ENCODE measurements around the gene TSNAX. TPM values are rescaled to one million over a fixed set of nuclear protein-coding genes. Genes with fewer than 3 reads are reported as not detected.
A peak's percentile ranks its signal among the peaks of the same experiment; 100 is the strongest.

Gene TSNAX
- total and polyA plus RNA-seq, 4 donors = 32.5 to 55.6 (median 40.7) TPM

GRCh38 chr1:231515748-231516147 is 12.7 kb upstream of the TSNAX start:
- H3K27ac ChIP-seq (ENCODE audit: low read depth, low read length) = no peak overlapping the region
- H3K4me3 ChIP-seq (ENCODE audit: low read depth, low read length) = no peak overlapping the region
- H3K9me3 ChIP-seq (ENCODE audit: control insufficient read depth, insufficient read depth, low read length) = no peaks in the 10 kb centered on the region
- no peaks in the 10 kb centered on the region for H3K4me1 ChIP-seq (ENCODE audit: control insufficient read depth, insufficient read depth, low read length)
- peak in 1 of 6 donors; percentile 3 for DNase-seq (ENCODE audit: low read depth in 4 of 6, low spot score in 6 of 6)
- no CpG with 5 or more reads among the region's 2 CpGs for WGBS (ENCODE audit: insufficient coverage)
- H3K36me3 ChIP-seq (ENCODE audit: control insufficient read depth, insufficient read depth, low read length) = no peaks in the 10 kb centered on the region
- no peaks in the 10 kb centered on the region for H3K27me3 ChIP-seq (ENCODE audit: control insufficient read depth, insufficient read depth, low read length)

GRCh38 chr1:231517076-231517475 is 11.4 kb upstream of the TSNAX start:
- H3K27me3 ChIP-seq (ENCODE audit: control insufficient read depth, insufficient read depth, low read length) = no peaks in the 10 kb centered on the region
- no peaks in the 10 kb centered on the region for H3K9me3 ChIP-seq (ENCODE audit: control insufficient read depth, insufficient read depth, low read length)
- DNase-seq (ENCODE audit: low read depth in 4 of 6, low spot score in 6 of 6) = no peak
- no peak overlapping the region for H3K27ac ChIP-seq (ENCODE audit: low read depth, low read length)
- no peaks in the 10 kb centered on the region for H3K4me1 ChIP-seq (ENCODE audit: control insufficient read depth, insufficient read depth, low read length)
- WGBS (ENCODE audit: insufficient coverage) = 33% methylated on average over 1 of the region's 3 CpGs
- no peak overlapping the region for H3K4me3 ChIP-seq (ENCODE audit: low read depth, low read length)
- no peaks in the 10 kb centered on the region for H3K36me3 ChIP-seq (ENCODE audit: control insufficient read depth, insufficient read depth, low read length)

- no peaks in the 10 kb centered on the region for H3K9me3 ChIP-seq (ENCODE audit: control insufficient read depth, insufficient read depth, low read length)
- no peak overlapping the region for H3K4me3 ChIP-seq (ENCODE audit: low read depth, low read length)
- no peak for DNase-seq (ENCODE audit: low read depth in 4 of 6, low spot score in 6 of 6)
- H3K27me3 ChIP-seq (ENCODE audit: control insufficient read depth, insufficient read depth, low read length) = no peaks in the 10 kb centered on the region
- H3K4me1 ChIP-seq (ENCODE audit: control insufficient read depth, insufficient read depth, low read length) = no peaks in the 10 kb centered on the region
- no peaks in the 10 kb centered on the region for H3K36me3 ChIP-seq (ENCODE audit: control insufficient read depth, insufficient read depth, low read length)
- 43% methylated on average over 1 of the region's 5 CpGs for WGBS (ENCODE audit: insufficient coverage)
- H3K27ac ChIP-seq (ENCODE audit: low read depth, low read length) = no peak overlapping the region
Measured at GRCh38 chr1:231518485-231519034, 9.9 kb upstream of the TSNAX start.

GRCh38 chr1:231519166-231519565 is 9.3 kb upstream of the TSNAX start:
- Histone ChIP-seq H3K36me3 (ENCODE audit: control insufficient read depth, insufficient read depth, low read length) (no peaks in the 10 kb centered on the region), H3K27ac (ENCODE audit: low read depth, low read length) (no peak overlapping the region), H3K4me3 (ENCODE audit: low read depth, low read length) (no peak overlapping the region), H3K9me3 (ENCODE audit: control insufficient read depth, insufficient read depth, low read length) (no peaks in the 10 kb centered on the region), H3K27me3 (ENCODE audit: control insufficient read depth, insufficient read depth, low read length) (no peaks in the 10 kb centered on the region), H3K4me1 (ENCODE audit: control insufficient read depth, insufficient read depth, low read length) (no peaks in the 10 kb centered on the region)
- DNase-seq (ENCODE audit: low read depth in 4 of 6, low spot score in 6 of 6) = no peak
- no CpG with 5 or more reads among the region's 2 CpGs for WGBS (ENCODE audit: insufficient coverage)

- DNase-seq (ENCODE audit: low read depth in 4 of 6, low spot score in 6 of 6) = no peak
- WGBS (ENCODE audit: insufficient coverage) = 100% methylated on average over 1 of the region's 1 CpG
- no peak overlapping the region for H3K27ac ChIP-seq (ENCODE audit: low read depth, low read length)
- no peaks in the 10 kb centered on the region for H3K27me3 ChIP-seq (ENCODE audit: control insufficient read depth, insufficient read depth, low read length)
- H3K9me3 ChIP-seq (ENCODE audit: control insufficient read depth, insufficient read depth, low read length) = no peaks in the 10 kb centered on the region
- H3K4me1 ChIP-seq (ENCODE audit: control insufficient read depth, insufficient read depth, low read length) = no peaks in the 10 kb centered on the region
- no peak overlapping the region for H3K4me3 ChIP-seq (ENCODE audit: low read depth, low read length)
- H3K36me3 ChIP-seq (ENCODE audit: control insufficient read depth, insufficient read depth, low read length) = no peaks in the 10 kb centered on the region
Measured at GRCh38 chr1:231522038-231522437, 6.4 kb upstream of the TSNAX start.

GRCh38 chr1:231522931-231523642 is 5.4 kb upstream of the TSNAX start:
- Histone ChIP-seq H3K4me1 (ENCODE audit: control insufficient read depth, insufficient read depth, low read length) (peaks cover 7% of the 10 kb centered on the region), H3K9me3 (ENCODE audit: control insufficient read depth, insufficient read depth, low read length) (no peaks in the 10 kb centered on the region), H3K4me3 (ENCODE audit: low read depth, low read length) (no peak overlapping the region), H3K27ac (ENCODE audit: low read depth, low read length) (no peak overlapping the region), H3K36me3 (ENCODE audit: control insufficient read depth, insufficient read depth, low read length) (no peaks in the 10 kb centered on the region), H3K27me3 (ENCODE audit: control insufficient read depth, insufficient read depth, low read length) (no peaks in the 10 kb centered on the region)
- 88% methylated on average over 1 of the region's 2 CpGs for WGBS (ENCODE audit: insufficient coverage)
- DNase-seq (ENCODE audit: low read depth in 4 of 6, low spot score in 6 of 6) = no peak

- WGBS (ENCODE audit: insufficient coverage) = 95% methylated on average over 2 of the region's 2 CpGs
- H3K27ac ChIP-seq (ENCODE audit: low read depth, low read length) = no peak overlapping the region
- H3K36me3 ChIP-seq (ENCODE audit: control insufficient read depth, insufficient read depth, low read length) = no peaks in the 10 kb centered on the region
Measured at GRCh38 chr1:231523816-231524215, 4.7 kb upstream of the TSNAX start.

GRCh38 chr1:231526536-231526935 is 1.9 kb upstream of the TSNAX start:
- no peak for DNase-seq (ENCODE audit: low read depth in 4 of 6, low spot score in 6 of 6)
- Histone ChIP-seq H3K36me3 (ENCODE audit: control insufficient read depth, insufficient read depth, low read length) (peaks cover 11% of the 10 kb centered on the region), H3K4me3 (ENCODE audit: low read depth, low read length) (no peak overlapping the region), H3K4me1 (ENCODE audit: control insufficient read depth, insufficient read depth, low read length) (peaks cover 16% of the 10 kb centered on the region), H3K27ac (ENCODE audit: low read depth, low read length) (no peak overlapping the region), H3K27me3 (ENCODE audit: control insufficient read depth, insufficient read depth, low read length) (no peaks in the 10 kb centered on the region), H3K9me3 (ENCODE audit: control insufficient read depth, insufficient read depth, low read length) (no peaks in the 10 kb centered on the region)

More at GRCh38 chr1:231523816-231524215, 4.7 kb upstream of the TSNAX start:
- Histone ChIP-seq H3K4me3 (ENCODE audit: low read depth, low read length) (no peak overlapping the region), H3K4me1 (ENCODE audit: control insufficient read depth, insufficient read depth, low read length) (peaks cover 8% of the 10 kb centered on the region), H3K9me3 (ENCODE audit: control insufficient read depth, insufficient read depth, low read length) (no peaks in the 10 kb centered on the region), H3K27me3 (ENCODE audit: control insufficient read depth, insufficient read depth, low read length) (no peaks in the 10 kb centered on the region)
- DNase-seq (ENCODE audit: low read depth in 4 of 6, low spot score in 6 of 6) = no peak

GRCh38 chr1:231527586-231528171 is 790 bp upstream of the TSNAX start:
- Histone ChIP-seq H3K27ac (ENCODE audit: low read depth, low read length) (peak overlapping the region; percentile 98), H3K4me1 (ENCODE audit: control insufficient read depth, insufficient read depth, low read length) (peaks cover 16% of the 10 kb centered on the region), H3K36me3 (ENCODE audit: control insufficient read depth, insufficient read depth, low read length) (peaks cover 17% of the 10 kb centered on the region), H3K27me3 (ENCODE audit: control insufficient read depth, insufficient read depth, low read length) (no peaks in the 10 kb centered on the region), H3K9me3 (ENCODE audit: control insufficient read depth, insufficient read depth, low read length) (no peaks in the 10 kb centered on the region), H3K4me3 (ENCODE audit: low read depth, low read length) (peak overlapping the region; percentile 97)
- DNase-seq (ENCODE audit: low read depth in 4 of 6, low spot score in 6 of 6) = no peak
- 70% methylated on average over 6 of the region's 15 CpGs for WGBS (ENCODE audit: insufficient coverage)

GRCh38 chr1:231533240-231533639 is 4.8 kb downstream of the TSNAX start:
- no peak overlapping the region for H3K4me3 ChIP-seq (ENCODE audit: low read depth, low read length)
- H3K27me3 ChIP-seq (ENCODE audit: control insufficient read depth, insufficient read depth, low read length) = no peaks in the 10 kb centered on the region
- no CpG with 5 or more reads among the region's 7 CpGs for WGBS (ENCODE audit: insufficient coverage)
- peaks cover 31% of the 10 kb centered on the region for H3K36me3 ChIP-seq (ENCODE audit: control insufficient read depth, insufficient read depth, low read length)
- no peaks in the 10 kb centered on the region for H3K9me3 ChIP-seq (ENCODE audit: control insufficient read depth, insufficient read depth, low read length)
- DNase-seq (ENCODE audit: low read depth in 4 of 6, low spot score in 6 of 6) = no peak
- no peak overlapping the region for H3K27ac ChIP-seq (ENCODE audit: low read depth, low read length)
- peaks cover 9% of the 10 kb centered on the region for H3K4me1 ChIP-seq (ENCODE audit: control insufficient read depth, insufficient read depth, low read length)
